ELF-1 (cell line): ENCODE data around the gene ABCA4.
"Not testable (repeated sequence)": the region's sequence is repeated elsewhere in the genome, so short reads cannot be mapped to it uniquely, and the experiment has no call there.

Experiments used
- DNase-seq: peaks from one replicate; pipeline ENCODE4 v3.0.0-alpha.2; 2016; ENCODE audit warnings: low read depth, low spot score

ABCA4 gene

GRCh38 chr1:93979040-93979717, 141.8 kb downstream of the ABCA4 start:
- DNase-seq: peak; percentile 53

DNA sequence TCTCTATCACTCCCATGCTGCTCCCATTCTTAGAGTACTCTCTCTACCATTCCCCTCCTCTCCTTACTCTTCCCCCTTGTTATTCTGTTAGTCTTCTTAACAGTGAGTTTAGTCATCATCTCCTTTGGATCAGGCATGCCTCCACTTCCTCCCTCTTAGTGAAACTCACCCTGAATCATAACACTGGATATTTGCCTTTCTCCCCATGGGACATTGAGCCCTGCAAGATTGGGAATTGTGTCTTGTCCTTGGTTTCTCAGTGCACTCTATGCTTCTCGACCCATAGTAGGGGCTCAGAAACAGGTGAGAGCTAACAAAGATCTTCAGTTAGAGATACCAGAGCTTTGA, 143.4 kb downstream of the ABCA4 start:
- DNase-seq: no peak

DNA sequence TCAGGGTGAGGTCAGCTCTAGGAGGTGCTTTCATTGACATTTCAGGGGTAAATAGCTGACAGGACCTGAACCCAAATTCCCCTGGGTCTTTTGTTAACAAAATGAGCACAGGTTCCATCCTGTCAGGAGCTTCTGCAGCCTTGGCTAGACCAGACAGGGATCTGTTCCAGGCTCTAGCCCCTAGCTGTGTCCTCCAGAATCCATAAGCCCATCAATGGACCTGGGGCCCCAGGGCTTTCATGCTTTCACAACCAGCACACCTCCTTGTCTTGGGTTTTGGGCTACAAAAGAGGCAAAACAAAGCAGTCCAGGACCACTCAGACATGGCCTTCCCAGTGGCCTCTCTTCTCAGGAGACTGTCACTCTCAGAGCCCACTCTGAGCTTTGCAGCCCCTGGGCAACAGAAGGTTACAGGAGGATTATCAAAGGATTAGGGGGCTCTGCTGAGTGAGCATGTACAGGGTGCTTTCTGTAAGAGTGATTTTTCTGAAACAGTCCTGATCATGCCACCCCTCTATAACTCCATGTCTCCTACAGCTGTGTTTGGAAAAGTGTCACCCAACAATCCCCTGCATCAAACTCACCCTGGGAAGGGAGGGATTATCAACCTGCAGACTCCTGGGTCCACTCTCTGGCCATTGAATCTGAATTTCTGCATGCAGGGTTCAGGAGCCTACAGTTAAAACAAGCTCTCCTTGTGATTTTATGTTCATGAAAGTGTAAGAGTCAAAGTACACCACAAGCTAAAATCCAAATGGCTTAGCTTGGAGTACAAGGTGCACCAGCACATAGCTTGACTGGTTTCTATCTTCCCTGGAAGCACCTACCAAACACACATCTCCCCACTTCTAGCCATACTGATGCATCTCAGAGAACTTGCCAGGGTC, 144.0 kb downstream of the ABCA4 start:
- DNase-seq: peak; percentile 86

DNA sequence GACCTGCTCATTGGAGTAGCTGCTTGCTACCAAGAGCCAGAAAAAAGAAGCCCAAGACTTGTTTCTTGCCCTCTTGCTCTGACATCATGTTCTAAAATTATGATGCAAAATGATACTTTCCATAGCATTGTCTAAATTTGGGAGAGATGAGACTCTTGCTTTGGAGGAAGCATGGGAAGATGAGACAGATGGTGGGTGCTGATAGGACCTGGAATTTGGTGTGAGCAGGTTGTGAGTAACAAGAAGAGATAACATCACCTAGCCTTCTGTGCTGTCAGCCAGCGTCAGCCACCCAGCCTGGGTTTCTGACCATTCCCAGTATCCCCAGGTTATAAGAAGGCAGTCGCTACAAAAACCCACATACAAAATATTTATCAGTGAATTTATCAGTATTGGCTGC, 144.7 kb downstream of the ABCA4 start:
- peak; percentile 70 for DNase-seq

DNA sequence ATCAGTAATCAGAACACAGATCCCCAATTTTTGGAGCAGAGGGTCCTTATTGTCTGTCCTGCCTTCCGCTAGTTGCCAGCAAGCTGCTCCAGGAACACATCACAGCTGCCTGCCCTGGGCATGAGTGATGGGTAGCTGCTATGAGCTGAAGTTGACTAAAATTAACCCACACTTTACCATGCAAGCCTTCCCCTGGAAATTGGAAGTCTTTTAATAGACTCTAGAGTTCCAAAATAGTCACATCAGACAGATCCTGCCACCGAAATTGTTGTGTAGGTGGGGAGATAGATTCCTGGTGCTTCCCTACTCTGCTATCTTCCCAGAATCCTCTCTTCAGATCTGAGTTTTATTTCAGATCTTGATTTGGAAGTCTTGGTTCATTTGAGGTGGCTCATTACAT, 148.6 kb downstream of the ABCA4 start:
- DNase-seq: no peak

DNA sequence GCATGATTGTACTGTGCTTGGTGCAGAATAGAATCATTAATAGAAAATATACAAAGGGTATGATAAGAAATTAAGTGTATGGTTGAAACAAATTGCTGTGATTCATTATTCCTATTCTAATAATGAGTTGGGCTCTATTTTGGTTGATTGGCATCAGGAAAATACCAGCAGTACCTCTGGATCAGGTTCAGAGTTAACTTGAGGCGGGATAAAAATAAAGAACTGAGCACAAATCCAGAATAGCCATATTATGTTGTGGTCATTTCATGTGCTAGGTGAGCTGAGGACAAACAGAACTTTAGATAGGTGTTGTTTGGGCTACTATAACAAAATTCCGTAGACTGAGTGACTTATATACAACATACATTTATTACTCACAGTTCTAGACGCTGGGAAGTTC, 151.1 kb downstream of the ABCA4 start:
- no peak for DNase-seq

GRCh38 chr1:93969371-93969770, 151.6 kb downstream of the ABCA4 start:
- no peak for DNase-seq

DNA sequence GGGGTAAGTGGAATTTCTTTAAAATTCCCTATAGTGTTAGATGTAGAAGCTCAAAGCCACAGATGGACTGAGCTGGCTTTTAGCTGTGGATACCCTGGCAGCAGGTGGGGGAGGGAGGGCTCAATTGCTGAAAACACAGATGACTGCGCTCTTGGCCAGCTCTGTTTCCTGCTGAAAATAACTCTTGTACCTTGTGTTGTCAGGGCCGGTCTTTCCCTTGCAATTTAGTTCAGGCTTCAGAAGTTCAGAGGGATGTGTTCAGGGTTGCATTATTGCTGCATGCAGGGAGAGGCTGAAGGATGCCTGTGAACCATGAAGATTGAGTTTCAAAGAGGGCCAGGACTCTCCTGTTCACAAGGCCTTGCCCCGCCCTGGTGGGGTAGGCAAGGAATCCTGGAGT, 153.6 kb downstream of the ABCA4 start:
- no peak for DNase-seq

DNA sequence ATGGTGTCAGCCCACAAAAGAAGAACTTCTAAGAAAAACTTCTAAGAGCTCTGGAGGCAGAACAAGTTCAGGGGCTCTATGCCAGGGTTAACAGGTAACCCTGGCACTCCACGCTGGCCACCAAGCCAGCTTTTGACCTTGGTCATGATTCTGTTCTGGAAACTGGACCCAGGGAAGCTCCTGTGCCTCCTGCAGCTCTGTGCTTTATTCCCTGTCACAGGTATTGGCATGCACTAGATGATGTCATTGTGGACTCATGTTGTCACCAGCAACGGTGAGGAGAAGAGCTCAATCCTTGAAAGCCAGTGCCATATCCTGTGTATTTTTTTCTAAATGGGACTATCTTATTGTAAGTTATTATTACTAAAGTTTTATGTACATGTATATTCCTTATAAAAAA, 155.1 kb downstream of the ABCA4 start:
- no peak for DNase-seq

DNA sequence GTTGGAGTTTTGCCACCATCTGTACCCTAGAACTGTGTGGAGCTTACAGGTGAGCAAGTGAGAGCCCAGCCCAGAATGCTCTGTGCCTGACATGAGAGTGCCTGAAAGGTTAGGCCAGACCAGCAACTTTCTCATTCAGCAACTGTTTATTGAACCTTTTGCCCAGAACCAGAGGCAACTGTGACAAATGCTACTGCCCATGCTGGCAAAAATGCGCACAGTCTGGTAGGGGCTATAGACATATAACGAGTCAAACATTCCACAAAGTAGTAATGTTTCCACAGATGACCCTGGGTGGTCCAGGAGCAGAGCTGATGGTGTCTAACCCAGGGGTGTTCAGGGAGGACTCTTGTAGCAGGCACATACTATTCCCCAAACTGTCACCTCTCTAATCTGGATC, 155.7 kb downstream of the ABCA4 start:
- no peak for DNase-seq

DNA sequence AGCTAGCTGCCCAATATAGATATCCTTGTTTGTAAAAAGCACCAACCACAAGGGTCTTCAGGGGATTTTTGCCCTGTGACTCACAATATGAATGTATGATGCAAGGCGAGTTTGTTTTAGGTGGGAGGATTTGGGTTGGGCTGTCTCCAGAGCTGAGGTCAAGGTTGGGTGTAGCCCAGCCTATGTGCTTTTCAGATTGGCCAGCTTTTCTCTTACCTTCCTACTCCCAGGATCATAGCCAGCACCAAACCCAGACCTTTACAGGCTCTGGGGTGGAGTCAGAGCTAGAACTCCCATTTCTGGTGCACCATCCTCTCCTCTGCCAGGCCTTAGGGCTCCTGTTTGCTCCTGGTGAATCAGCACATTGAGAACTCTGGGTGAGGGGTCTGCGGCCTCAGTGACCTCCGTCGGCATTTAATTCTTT, 156.2 kb downstream of the ABCA4 start:
- DNase-seq: no peak

- DNase-seq: no peak
Observed at GRCh38 chr1:93964096-93964776, 156.7 kb downstream of the ABCA4 start.

DNA sequence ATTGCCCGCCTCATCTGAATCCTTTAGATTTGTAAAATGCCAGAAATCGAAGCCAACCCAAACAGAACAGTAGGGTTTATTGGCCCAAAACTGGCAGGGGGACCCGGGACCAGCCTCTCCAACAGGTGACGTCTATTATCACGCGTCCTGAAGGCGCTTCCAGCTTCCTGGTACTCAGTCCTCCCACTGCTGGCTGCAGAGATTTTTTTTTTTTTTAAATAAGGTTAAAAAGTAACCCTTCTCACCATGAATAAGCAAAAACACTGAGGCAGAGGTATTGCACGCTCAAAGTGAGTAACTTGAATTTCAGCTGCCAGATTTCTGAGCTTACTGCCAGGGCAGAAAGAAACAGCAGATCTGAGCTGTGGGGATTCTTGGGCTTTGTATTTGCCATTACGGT, 157.4 kb downstream of the ABCA4 start:
- no peak for DNase-seq

DNA sequence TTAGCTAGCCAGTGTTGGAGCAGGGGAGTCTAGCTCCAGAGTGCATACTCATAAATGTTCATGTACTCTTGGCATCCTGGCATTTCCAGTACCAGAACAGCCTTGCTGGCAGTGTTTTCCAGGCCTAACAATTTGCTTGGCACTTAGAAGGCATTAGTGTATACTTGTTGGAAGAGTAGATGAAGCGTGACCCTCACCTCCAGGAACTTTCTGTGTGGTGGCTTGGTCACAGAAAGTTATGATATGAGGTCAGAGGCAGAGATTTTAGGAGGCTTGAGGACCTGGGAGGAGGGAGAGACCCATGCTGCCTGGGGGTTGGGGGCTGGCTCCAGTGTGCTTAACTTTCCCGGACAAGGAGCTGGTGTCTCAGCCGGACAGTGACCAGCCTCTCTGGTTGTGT, 159.0 kb downstream of the ABCA4 start:
- DNase-seq: no peak

GRCh38 chr1:93961443-93961842, 159.5 kb downstream of the ABCA4 start:
- DNase-seq: no peak

GRCh38 chr1:93960641-93961147, 160.3 kb downstream of the ABCA4 start:
- no peak for DNase-seq

DNA sequence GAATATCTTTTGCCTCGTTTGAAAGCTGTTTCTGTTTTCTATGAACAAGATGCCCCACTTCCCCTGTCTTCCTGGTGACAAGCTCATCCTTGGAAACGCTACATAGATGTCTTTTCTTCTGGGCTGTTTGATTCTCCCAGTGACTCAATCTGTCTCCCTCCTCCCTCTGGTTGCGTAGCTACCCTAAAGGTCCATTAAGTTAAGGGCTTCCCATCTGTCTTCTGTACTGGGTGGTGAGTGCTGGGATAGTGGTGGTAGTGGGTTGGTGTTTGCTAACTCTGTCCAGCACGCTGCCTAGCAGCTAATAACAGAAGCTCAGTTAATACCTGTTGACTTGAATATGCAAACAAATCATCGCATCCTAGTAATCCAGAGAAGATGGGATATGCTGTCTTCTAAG, 161.5 kb downstream of the ABCA4 start:
- DNase-seq: no peak

- no peak for DNase-seq
Observed at GRCh38 chr1:93958726-93959100, 162.2 kb downstream of the ABCA4 start.

GRCh38 chr1:93958032-93958725, 162.8 kb downstream of the ABCA4 start:
- DNase-seq: no peak

- no peak for DNase-seq
Observed at GRCh38 chr1:93955765-93956164, 165.2 kb downstream of the ABCA4 start.

DNA sequence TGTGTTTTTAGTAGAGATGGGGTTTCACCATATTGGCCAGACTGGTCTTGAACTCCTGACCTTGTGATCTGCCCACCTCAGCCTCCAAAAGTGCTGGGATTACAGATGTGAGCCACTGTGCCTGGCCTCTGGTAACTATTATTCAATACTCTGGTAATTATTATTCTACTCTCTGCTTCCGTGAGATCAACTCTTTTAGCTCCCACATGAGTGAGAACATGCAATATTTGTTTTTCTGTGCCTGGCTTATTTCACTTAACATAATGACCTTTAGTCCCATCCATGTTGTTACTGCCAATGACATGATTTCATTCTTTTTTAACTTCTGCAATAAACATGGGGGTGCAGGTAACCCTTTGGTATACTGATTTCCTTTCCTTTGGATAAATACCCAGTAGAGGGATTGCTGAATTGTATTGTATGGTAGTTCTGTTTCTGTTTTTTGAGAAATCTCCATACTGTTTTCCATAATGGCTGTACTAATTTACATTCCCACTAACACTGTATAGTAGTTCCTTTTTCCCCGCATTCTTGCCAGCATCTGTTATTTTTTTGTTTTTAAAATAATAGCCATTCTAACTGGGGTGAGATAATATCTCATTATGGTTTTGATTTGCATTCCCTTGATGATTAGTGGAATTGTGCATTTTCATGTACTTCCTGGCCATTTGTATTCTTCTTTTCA, 173.8 kb downstream of the ABCA4 start:
- DNase-seq: not testable (repeated sequence)
